Inflammatory macrophage treated with lipopolysaccharide for 4 hours (primary cell): ENCODE data around the gene BTBD9.

Source experiments
- DNase-seq: peaks from one replicate; pipeline ENCODE4 v3.0.0-alpha.2; 2020

The BTBD9 gene

DNA sequence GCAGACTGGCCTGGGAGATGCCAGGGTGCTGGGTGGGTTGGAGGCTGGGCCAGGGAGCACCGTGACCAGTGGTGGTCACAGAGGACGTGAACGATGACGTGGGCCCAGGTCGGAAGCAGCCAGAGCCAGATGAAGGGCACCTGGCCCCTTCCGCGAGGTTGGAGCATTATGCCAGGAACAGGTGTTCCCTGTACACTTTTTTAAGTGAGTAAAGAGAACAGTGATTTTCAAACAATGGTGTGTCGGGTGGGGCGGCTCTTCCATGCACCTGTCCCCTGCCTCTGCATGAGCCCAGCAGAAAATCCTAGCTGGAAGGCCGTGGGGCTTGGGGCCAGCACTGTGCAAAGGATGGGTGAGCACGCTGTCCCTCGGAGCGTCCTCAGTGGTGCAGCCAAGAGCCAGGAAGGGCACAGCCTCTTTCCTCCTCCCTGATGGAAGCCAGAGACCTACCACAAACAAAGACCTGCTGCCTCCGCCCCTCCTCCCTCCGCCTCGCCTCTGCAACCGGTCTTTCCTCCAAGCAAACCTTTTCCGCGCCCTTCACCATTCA, 469.7 kb downstream of the BTBD9 start:
- no peak for DNase-seq

DNA sequence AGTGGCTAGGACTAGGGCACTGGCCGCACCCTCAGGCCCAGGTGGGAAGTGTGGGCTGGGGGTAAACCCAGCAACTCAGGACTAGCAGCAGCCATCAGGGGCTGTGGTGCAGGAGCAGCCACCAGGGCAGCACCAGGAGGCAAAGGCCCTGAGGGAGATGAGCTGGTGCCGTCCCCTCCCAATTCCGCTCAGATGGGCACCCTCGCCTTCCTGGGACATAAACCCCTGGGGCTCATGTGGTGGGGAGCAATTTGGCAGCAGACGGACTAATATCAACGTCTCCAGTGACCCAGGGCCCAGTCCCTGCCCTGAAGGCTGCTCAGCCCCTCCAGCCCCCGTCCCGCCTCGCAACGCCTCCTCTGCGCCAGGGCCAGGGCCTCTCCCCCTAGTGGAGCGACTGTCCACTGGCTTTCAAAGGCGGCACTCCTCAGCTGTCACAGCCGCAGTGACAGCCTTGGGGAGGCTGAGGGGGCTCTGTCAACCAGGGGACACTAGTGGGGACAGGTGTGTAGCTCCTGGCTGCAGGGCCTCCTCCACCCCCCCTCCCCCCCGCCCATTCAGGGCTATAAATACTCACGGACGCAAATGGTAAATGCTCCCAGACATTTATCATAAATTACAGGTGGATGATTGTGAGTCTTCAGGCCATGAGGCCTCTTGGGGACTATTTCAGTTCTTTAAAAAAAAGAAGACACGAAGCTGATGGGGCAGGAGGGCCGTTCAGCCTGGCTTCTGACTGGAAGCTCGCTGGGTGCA, 470.3 kb downstream of the BTBD9 start:
- DNase-seq: no peak

DNA sequence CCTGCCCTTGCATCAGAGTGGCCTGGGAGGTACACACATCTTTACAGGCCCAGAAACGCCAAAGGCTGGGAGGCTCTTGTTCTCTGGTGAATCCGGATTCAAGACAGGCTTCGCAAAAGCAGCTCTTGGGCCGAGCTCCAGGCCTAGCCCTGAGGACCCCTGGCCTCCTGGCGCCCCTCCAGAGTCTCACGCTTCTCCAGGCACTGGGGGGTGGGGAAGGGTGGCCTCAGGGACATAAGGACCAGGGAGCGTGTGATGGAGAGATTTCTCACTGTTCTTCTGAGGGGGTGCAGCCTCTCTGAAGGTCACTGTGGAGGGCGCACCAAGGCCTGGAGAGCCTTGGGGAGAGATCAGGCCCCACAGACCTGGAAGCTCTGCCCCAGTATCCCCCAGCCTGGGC, 471.0 kb downstream of the BTBD9 start:
- DNase-seq: no peak

DNA sequence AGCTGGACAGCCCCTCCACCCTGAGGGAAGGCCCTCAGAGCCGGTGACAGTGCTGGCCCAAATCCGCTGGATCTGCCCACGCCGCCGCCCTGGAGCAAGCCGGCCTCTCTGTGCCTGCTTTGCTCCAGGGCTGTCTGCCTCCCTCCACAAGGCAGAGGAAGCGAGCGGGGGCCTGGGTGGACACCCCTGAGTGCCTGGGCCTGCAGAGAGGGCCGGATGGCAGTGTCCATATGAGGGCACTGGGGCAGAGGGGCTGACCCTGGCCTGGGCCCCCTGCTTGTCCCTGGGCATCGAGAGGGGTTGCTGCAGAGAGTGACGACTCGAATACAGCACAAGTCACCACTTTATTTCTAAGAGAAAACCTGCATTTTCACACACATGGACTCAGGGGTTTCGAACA, 471.6 kb downstream of the BTBD9 start:
- DNase-seq: no peak

DNA sequence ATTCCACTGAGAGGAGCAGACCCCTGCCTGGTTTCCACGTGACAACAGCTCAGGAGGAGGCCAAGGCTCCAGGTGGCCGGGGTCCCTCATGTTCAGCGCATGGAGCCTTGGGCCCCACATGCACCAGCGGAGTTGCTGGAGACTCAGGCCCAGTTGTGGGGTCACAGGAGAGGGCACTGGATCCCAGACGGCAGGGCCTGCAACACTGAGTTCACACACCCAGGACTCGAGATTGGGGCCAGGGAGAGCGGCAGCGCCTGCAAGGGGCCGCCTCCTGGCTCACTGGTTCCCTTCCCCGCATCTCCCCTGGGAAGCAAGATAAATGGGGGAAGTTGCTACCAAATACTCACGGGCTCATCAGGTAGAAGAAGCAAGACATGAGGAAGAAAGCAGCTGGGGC, 472.1 kb downstream of the BTBD9 start:
- DNase-seq: no peak

DNA sequence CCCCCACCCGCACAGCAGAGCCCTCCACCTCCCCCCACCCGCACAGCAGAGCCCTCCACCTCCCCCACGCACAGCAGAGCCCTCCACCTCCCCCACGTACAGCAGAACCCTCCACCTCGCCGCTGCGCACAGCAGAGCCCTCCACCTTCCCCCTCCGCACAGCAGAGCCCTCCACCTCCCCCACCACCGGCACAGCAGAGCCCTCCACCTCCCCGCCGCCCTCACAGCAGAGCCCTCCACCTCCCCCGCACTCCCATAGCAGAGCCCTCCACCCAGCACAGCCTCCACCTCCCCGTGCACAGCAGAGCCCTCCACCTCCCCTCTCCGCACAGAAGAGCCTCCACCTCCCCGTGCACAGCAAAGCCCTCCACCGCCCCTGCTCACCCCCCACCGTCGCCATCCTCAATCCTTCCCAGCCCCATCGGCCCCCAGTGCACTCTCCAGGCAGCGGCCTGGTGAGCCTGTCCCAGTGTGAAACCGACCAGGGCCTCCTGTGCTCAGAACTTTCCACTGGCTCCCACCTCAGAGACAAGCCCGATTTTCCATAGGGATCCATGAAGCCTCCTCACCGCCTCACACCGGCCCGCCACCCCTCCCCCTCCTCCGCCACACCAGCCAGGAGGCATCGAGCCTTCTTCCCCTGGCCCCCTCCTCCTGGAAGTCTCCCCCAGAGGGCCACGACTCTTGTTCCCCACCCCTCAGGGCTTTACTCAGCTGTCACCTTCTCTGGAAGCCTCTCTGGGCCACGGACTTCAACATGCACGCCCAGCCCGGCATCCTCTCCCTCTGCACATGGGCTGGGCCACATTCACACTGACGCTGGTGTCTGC, 473.1 kb downstream of the BTBD9 start:
- DNase-seq: no peak

DNA sequence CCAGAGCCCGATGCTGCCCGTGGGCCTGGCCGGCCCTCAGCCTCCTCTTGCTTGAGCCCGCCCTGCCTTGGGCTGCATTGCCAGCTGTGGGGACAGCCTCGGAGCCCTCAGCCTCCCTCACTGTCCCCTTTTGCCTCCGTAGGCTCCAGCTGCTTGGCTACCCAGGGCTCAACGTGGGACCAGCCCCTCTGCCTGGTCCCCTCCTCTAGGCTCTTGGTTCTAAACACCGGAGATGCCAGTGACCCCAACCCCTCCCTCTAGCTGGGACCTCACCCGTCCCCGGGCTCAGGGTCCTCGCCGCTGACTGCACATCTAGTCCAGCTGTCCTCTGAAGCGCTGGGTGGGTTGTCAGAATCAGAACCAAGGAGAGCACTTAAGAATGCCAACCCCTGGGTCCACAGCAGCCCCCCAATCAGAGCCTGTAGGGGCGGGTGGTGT, 475.0 kb downstream of the BTBD9 start:
- no peak for DNase-seq

DNA sequence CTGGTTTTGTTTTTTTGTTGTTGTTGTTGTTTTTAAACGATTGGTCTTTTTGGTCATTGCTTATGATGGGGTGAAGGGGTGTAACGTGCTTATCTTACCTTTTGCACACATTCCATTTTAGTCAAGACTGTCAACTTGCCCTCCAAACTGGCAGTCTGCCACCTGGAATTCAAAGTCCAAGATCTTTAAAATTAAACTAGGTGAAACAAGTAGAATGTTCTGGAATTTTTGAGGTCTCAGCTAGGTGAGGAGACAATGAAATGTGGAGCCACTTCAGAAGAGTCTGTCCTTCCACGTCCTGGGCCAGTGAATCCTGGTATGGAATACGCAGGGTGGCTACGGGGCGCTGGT, 475.6 kb downstream of the BTBD9 start:
- no peak for DNase-seq

DNA sequence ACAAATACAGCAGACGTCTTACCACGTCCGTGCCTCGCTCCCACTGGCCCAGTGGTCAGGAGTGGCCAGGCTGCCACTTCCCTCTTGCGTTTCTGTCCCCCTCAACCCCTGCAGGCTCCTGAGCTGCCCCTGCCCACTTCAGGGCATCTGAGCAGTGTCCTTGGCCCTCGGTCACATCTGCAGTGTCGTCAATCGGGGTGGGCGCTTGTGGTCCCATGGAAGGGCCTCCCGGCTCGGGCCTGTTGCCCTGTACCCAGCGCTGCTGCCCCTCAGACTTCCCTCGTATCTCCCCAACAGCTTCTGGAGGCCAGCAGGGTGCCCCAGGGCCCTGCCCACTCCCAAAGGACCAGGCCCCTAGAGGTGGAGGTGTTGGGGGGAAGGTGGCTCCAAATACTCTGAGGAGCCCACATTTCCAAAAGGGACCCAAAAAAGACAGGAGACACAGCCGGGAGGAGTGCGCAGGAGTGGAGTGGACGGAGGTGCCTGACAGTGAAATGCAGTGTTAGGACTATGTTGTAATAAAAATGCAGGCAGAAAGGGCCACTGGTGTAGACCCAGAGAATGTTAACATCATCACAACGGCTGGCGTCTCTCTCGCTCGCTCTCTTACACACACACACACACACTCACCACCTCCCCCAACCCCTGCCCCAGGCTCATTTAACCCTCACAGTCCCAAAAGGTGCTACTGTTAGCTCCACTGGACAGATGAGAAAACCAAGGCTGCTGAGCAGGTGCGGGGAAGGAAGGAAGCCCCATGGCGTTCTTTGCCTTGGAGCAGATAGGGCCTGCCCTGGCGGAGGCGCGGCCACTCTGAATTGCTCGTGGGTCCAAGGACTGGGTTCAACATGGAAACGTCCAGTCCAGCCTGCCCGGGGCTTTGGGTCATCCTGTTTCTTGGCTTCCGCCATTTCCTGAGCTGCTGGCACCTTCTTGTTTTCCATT, 476.3 kb downstream of the BTBD9 start:
- DNase-seq: no peak

DNA sequence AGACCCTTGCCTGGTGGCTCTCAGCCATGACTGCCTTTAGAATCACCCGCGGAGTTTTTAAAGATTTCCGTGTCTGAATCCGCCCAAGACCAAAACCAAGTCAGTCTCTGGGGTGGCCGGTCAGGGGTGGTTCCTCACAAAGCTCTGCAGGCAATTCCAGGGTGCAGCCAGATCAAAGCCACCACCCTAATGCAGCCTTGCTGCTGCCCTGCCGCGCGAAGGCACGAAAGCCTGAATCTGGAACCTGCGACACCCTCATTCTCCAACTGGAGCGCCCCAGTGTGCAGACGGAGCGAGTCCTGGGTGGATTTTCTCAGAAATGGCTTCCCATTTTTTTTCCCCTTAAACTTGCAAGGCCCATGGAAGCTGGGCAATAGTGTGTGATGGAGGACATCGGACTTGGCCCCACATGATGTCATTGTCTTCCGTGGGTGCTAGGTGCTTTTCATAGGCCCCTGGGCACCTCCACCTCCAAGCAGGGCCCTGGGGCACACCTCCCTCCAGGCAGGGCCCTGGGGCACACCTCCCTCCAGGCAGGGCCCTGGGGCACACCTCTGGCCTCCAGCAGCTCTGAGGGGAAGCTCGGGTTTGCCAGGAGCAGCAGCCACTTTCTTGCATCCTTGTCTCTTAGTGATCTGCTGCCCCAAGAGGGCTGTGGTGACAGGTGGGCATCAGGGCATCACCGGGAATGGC, 477.1 kb downstream of the BTBD9 start:
- DNase-seq: no peak

DNA sequence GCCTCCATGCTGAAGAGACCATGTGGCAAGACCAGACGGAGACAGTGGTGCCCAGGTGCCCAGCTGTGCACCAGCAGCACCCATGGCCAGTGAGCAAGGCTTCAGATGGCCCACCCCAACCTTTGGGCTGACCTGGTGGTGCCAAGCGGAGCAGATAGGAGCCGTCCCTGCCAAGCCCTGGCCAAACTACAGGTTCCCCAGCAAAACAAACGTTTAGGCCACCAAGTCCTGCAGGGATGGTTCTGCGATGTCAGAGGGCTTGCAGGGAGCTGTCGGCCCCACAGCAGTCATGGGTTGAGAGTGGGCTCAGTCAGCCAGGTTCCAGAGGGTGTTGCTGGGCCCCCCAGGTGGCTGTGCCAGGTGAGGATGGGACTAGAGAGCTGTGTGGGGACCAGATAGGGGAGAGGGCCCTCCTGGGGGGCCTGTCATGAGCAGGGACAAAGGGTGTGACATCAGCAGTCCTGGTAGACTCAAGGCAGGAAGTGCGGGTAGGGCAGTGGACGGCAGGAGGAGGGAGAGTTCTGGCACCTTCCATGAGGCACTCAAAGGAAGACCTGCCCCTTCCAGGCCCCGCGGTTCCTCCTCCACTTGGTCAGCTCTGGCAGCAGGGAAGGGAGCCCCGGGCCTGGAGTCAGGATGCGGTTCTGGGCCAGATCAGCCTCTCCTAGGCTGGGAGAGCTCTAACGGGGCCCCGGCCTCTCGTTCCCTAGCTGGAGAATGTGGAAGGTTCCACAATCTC, 477.8 kb downstream of the BTBD9 start:
- DNase-seq: no peak

DNA sequence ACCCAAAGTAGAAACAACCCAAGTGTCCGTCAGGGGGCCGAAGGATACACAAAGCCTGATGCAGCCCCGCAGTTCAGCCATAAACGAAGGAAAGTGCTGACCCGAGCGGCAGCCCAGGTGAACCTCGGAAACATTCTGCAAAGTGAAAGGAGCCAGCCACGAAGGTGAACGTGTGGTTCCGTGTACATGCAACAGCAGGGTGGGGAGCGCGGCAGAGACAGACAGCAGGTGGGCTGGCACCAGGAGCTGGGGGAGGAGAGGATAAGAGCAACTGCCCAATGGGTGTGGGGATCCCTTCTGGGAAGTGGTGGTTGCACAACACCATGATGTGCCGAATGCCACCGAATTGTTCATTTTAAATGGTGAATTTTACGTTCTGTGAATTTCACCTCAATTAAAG, 478.4 kb downstream of the BTBD9 start:
- DNase-seq: no peak

DNA sequence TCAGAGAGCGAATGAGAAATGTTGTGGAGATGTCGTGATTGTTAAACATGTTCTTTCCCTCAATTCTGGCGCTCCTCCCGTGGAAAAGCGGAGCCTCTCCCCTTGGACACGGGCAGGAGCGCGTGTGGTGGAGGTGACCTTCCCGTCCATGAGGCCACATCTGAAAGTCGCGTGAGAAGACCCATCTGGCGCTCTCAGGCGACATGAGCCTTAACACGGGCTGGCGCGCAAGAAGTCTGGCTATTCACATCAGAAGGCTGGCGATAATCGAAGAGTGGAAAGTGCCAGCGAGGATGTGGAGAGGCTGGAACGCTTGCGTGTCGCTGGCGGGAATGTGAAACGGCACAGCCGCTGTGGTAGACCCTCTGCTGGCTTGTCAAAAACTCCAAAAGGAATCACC, 478.9 kb downstream of the BTBD9 start:
- no peak for DNase-seq

DNA sequence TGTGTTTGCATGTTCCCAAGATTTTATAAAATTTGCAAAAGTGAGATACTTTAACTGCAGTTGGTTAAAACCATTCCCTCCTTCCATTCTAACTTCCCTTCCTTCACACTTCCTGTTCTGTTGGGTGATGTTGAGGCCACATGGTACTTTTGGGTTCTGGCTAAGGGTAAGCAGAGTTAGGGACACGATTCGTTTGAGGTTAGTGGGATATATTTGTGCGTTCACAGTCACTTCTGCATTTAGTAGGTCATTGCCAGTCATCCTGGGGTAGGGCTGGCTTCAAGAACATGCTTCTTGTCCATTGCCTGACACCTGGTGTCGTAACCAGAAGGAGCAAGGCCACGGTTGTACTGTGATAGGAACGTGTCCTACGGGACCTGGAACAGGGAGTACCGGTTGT, 480.1 kb downstream of the BTBD9 start:
- peak; percentile 36 for DNase-seq

DNA sequence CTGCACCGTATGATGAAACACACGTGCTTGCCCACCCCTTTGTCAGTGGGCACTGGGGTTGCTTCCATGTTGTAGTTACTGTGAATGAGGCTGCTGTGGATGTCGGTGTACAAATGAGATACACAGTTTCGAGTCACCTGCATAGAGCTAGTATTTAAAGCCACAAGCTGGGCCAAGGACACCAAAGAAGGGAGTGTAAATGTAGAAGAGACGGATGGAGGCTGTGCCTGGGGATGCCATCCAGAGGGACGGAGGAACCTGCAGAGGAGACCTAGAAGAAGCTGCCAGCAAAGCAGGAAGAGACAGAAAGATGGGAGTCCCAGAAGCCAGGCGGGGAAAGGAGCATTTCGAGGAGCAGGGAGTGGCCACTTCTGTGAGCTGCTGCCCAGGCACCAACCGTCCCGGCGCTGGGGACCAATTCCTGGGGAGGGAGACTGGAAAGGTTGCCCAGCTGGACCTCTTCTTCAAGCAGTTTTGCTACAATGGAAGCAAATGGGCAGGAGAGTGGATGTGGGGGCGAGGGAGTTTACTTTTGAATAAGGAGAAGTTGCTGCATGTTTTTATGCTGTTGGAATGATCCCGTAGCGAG, 480.9 kb downstream of the BTBD9 start:
- DNase-seq: no peak

DNA sequence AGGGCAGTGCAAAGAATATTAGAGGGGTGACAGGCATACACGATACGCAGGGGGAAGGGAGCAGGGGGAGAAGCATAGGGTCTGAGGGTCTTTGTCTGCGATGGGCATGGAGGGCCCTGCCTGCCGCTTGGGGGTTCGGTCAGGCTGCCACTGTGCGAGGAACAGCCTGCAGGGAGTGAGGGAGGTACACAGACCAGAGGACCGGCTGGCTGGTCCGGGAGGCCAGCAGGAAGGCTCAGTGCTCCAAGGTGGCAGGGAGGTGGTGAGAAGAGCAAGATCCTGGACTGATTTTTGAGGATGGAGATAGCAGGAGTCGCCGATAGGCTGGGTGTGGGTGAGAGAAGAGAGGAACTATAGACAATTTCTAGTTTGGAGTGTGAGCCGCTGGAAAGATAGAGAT, 481.8 kb downstream of the BTBD9 start:
- no peak for DNase-seq

DNA sequence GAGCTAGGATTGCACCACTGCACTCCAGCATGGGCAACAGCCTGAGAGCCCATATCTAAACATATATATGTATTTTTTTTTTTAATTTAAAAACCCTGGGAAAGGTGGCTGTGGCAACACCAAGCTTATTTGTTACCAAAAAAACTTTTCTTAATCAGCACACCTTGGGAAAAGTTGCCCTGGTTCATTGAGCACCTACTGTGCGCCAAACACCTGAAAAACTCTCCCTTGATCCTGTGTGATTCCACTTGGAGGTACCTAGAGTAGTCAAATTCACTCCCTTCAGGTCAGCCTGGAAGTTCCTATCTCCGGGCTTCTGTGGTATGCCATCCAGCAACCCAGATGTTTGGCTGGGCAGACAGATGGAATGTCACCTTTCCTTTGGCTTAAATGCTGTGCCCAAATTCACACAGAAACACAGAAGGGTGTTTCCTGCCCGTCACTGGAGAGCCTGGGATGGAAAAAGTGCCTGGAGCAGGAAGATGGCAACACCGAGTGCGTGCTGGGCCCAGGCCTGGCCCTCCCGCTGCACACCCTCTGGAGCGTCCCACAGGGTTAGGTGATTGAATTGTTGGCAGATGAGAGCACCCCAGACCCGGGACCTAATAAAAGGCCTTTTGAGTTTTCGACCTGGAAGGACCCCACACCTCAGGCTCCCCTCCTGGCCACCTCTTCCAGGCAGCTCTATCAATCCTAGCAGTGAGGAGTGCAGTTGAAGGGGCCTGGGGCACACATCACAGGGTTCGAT, 482.7 kb downstream of the BTBD9 start:
- DNase-seq: no peak

DNA sequence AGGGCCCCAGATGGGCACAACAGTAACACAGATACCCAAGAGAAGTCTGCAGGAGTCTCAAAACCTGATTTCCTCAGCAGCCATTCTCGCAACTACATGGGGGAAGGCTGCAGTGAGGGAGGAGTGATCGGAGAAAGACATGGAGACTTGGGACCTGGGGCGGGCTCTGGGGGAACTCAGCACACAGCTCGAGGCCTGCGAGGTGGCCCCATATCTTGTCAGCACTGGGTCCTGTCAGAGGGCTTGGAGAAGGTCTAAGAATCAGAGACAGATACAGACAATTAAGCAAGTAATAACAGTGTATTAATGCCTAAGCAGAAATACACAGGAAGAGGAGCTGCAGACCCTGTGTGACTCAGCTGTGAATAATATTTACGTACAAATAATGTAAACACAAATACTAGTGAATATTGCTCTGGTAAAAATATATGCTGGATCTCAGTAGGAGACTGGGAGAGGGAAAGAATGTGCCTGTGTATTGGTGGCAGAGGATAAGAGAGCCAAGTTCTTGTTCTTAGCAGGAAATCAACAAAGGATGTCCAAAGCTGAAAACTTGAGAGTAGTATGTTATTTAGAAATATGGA, 484.0 kb downstream of the BTBD9 start:
- no peak for DNase-seq

DNA sequence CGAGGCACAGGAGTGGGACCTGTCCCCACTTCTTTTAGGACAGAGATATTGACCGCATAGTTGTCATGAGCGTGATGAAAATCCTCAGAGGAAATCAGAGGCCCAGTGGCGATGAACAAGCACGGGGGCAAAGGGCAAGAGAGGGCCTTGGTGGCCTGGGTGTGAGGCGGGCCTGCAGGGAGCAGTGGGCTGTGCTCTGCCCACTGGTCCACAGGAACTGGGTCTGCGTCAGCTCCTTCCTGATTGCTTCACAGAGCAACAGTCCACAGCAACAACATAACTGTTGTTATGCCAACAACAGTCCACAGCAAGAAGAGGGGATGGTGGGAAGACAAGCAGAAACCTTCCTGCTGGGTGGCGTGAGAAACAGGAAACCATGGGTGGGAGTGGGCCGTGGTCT, 484.6 kb downstream of the BTBD9 start:
- peak; percentile 80 for DNase-seq

DNA sequence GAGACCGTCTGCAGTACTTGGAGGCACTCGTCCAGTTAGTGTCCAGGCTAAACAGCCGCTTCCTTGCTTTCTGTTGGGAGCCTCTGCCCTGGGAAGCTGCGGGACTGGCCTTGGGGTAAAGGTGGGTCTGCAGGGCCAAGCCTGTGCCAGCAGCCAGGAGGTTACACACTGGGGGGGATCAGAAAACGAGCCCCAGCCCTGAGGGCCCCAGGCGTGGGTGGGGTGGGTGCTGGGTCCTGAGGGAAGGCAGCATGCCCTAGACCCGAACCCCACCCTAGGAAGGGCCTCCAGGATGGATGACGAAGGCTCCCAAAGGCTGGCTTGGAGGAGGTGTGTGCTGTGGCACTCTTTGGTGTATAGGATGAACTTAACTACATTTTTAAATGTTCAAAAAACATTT, 485.0 kb downstream of the BTBD9 start:
- DNase-seq: no peak
